ENCODE results near the gene BOLA2B.

Gene BOLA2B

DNA sequence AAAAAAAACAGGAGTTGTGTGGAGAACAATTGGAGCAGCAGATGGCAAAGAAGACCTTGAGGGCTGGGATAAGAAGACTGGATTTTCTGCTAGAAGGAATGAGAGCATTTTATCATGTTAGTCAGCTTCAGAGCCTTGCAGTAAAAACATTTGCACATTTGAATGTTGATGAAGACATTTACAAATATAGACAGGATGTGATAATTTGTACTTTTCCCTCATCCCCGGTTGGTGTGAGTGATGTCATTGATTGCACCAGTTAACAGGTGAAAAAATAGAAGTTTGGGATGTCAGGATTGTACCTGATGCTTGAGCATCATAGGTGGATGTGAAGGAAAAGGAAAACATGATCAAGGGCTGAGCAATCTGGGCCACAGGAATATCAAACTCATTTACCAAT is 47.8 kb downstream of the BOLA2B start:
- no peaks in the 10 kb centered on the region; the same call in 1 of the 2 replicates for H3K4me1 ChIP-seq
- peaks cover 3% of the 10 kb centered on the region; the same call in 1 of the 2 replicates for H3K9me3 ChIP-seq
- H3K36me3 ChIP-seq: no peaks in the 10 kb centered on the region
- H3K4me3 ChIP-seq (ENCODE audit: low read depth, low read length): no peak overlapping the region
- no peaks in the 10 kb centered on the region for H3K27me3 ChIP-seq
- DNase-seq: no peak
- TF ChIP-seq CTCF (IDR thresholded peaks at IDR 0.05; ENCODE audit: low read depth, low read length): no peak

- Histone ChIP-seq H3K36me3 (no peaks in the 10 kb centered on the region), H3K4me3 (ENCODE audit: low read depth, low read length) (no peak overlapping the region), H3K9me3 (peaks cover 3% of the 10 kb centered on the region; the same call in 1 of the 2 replicates), H3K27me3 (no peaks in the 10 kb centered on the region), H3K4me1 (no peaks in the 10 kb centered on the region; the same call in 1 of the 2 replicates)
- TF ChIP-seq CTCF (IDR thresholded peaks at IDR 0.05; ENCODE audit: low read depth, low read length): no peak
- no peak for DNase-seq
These were observed 48.5 kb downstream of the BOLA2B start for GRCh38 chr16:30144917-30145316.

DNA sequence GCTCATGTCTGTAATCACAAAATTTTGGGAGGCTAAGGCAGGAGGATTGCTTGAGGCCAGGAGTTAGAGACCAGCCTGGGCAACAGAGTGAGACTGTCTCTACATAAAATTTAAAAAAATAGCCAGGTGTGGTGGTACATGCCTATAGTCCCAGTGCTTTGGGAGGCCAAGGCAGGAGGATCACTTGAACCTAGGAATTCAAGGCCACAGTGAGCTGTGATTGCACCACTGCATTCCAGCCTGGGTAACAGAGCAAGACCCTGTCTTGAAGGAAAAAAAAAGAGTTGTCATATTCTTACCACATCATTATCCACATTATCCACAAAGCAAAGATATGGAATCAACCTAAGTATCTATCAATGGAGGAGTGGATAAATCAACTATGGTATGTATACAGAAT is 49.4 kb downstream of the BOLA2B start:
- Histone ChIP-seq H3K9me3 (peaks cover 3% of the 10 kb centered on the region; the same call in 1 of the 2 replicates), H3K4me3 (ENCODE audit: low read depth, low read length) (no peak overlapping the region)
- no peak for DNase-seq

GRCh38 chr16:30143347-30143702 is 50.1 kb downstream of the BOLA2B start:
- H3K9me3 ChIP-seq: peaks cover 3% of the 10 kb centered on the region; the same call in 1 of the 2 replicates
- H3K27me3 ChIP-seq: no peaks in the 10 kb centered on the region
- no peaks in the 10 kb centered on the region for H3K36me3 ChIP-seq
- no peaks in the 10 kb centered on the region; the same call in 1 of the 2 replicates for H3K4me1 ChIP-seq
- no peak for TF ChIP-seq CTCF (IDR thresholded peaks at IDR 0.05; ENCODE audit: low read depth, low read length)
- H3K4me3 ChIP-seq (ENCODE audit: low read depth, low read length): no peak overlapping the region
- DNase-seq: no peak

More for the DNA sequence above, 49.4 kb downstream of the BOLA2B start:
- TF ChIP-seq CTCF (IDR thresholded peaks at IDR 0.05; ENCODE audit: low read depth, low read length): no peak
- no peaks in the 10 kb centered on the region for H3K36me3 ChIP-seq
- no peaks in the 10 kb centered on the region for H3K27me3 ChIP-seq
- H3K4me1 ChIP-seq: no peaks in the 10 kb centered on the region; the same call in 1 of the 2 replicates
